Neural progenitor cell (in vitro differentiated cells): ENCODE measurements around the gene RIOK3.

ENCODE experiments used
- EZH2phosphoT487 ChIP-seq: fragments of 200-600 bp; sonication (generic); IDR thresholded peaks from 2 replicates; pipeline ENCODE4 v1.6.1; 2017; ENCODE audit warnings: antibody characterized with exemption
- TF ChIP-seq, protein P1 (sequence below): fragments of 200-600 bp; sonication (generic); IDR thresholded peaks from 2 replicates; pipeline ENCODE4 v1.5.1; 2017; ENCODE audit warnings: antibody characterized with exemption, mild to moderate bottlenecking

DNA sequence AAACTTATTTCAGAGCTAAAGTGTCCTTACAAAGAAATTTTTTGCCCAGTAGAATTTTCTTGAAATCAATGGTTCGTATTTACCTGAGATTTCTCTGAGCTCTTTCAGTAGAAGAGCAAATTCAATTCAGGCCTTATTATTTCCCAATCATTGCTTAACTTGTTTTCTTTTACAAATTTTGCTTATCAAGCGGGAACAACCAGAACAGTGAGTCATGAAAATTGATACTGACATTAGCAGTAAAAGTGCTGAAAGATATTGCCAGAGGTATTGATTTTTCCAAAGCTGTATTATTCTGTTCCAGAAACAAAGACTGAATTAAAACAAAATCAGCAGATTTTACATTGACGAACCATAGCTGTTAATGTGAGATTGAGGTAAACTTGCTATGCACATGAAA lies 10.1 kb upstream of the RIOK3 start:
- TF ChIP-seq, protein P1, sequence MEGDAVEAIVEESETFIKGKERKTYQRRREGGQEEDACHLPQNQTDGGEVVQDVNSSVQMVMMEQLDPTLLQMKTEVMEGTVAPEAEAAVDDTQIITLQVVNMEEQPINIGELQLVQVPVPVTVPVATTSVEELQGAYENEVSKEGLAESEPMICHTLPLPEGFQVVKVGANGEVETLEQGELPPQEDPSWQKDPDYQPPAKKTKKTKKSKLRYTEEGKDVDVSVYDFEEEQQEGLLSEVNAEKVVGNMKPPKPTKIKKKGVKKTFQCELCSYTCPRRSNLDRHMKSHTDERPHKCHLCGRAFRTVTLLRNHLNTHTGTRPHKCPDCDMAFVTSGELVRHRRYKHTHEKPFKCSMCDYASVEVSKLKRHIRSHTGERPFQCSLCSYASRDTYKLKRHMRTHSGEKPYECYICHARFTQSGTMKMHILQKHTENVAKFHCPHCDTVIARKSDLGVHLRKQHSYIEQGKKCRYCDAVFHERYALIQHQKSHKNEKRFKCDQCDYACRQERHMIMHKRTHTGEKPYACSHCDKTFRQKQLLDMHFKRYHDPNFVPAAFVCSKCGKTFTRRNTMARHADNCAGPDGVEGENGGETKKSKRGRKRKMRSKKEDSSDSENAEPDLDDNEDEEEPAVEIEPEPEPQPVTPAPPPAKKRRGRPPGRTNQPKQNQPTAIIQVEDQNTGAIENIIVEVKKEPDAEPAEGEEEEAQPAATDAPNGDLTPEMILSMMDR, result no peak
- TF ChIP-seq EZH2phosphoT487, result no peak
